Panc1 (cell line): ENCODE data around the gene SMG6.

Experiments
- CTCF ChIP-seq: fragments of 450-650 bp; IDR thresholded peaks from 2 replicates; pipeline ENCODE4 v1.5.1; 2017; ENCODE audit warnings: mild to moderate bottlenecking
- POLR2AphosphoS5 ChIP-seq: IDR thresholded peaks from 2 replicates; pipeline ENCODE4 v1.6.1; 2012; ENCODE audit warnings: mild to moderate bottlenecking, low read depth, low read length, moderate library complexity
- SIN3A ChIP-seq: IDR thresholded peaks from 2 replicates; pipeline ENCODE4 v1.6.1; 2012; ENCODE audit warnings: low read depth, mild to moderate bottlenecking, low read length, moderate library complexity, borderline replicate concordance; ENCODE audit not compliant: insufficient read depth

DNA sequence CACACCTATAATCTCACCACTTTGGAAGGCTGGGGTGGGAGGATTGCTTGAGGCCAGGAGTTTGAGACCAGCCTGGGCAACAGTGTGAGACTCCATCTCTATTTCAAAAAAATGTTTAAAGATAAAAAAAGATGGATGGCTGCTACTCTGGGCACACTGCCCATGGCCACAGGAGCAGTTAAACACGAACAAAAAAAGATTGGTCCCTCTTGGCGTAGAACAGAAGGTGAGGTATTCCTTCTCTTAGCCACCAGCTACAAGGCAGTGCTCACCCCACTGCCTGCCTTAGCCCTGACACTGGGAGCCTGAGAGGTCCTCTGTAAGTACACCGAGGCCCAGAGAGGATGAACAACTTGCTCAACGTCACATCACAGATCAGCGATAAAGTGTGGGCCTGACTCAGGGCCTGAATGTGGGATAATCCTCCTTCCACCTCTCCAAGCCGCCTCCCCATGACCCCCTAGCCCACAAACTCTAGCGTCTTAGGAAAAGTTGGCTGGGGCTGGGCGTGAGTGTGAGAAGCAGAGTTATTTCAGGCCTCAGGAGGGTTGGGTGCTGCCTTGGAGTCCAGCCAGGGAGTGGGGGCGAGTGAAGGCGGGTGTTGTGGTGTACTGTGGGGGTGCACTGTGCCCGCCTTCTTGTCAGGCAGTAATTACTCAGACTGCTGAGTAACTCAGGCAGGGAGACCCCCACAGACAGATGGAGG lies 275.9 kb downstream of the SMG6 start:
- no peak for TF ChIP-seq POLR2AphosphoS5
- no peak for TF ChIP-seq CTCF
- no peak for TF ChIP-seq SIN3A
